Fibroblast of skin of right biceps (primary cell): Measurements from ENCODE around the gene TP53TG3B.
"Not testable (repeated sequence)": the region's sequence is repeated elsewhere in the genome, so short reads cannot be mapped to it uniquely, and the experiment has no call there.

Experiments
- DNase-seq: peaks from one replicate; pipeline ENCODE4 v3.0.0-alpha.2; 2013

TP53TG3B gene

DNA sequence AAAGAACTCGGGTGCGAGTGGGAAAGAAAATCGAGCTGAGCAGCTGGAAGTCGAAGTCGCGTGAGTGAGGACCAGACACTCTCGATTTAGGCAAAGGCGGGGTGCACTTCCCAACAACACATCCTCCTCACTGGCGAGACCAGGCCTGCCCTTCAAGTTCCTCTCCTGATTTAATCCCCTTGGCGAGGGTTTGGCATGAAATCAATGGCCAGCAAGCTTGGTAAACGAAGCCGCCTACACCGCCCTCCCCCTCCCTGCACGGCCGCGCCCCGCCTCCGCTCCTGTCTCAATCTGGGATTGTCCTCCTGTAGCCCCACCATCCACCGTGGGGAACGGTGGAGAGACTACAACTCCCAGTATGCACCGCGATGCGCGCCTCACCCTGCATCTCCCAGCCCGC lies at the start of gene TP53TG3B:
TP53TG3B (plus strand) TSS at position 301 of the 400 bp plus-strand sequence; CDS start at position 369, 68 bp downstream.
- DNase-seq = not testable (repeated sequence)

DNA sequence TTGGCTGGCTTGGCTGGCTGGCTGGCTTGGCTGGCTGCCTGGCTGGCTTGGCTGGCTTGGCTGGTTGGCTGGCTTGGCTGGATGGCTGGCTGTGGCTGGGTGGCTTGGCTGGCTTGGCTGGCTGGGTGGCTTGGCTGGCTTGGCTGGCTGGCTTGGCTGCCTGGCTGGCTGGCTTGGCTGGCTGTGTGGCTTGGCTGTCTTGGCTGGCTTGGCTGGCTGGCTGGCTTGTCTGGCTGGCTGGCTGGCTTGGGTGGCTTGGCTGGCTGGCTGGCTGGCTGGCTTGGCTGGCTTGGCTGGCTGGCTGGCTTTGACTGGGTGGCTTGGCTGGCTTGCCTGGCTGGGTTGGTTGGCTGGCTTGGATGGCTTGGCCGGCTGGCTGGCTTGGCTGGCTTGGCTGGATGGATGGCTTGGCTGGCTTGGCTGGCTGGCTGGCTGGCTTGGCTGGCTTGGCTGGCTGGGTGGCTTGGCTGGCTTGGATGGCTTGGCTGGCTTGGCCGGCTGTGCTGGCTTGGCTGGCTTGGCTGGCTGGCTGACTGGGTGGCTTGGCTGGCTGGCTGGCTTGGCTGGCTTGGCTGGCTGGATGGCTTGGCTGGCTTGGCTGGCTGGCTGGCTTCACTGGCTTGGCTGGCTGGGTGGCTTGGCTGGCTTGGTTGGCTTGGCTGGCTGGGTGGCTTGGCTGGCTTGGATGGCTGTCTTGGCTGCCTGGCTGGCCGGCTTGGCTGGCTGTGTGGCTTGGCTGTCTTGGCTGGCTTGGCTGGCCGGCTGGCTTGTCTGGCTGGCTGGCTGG lies 24.2 kb upstream of the TP53TG3B start:
- DNase-seq = not testable (repeated sequence)

DNA sequence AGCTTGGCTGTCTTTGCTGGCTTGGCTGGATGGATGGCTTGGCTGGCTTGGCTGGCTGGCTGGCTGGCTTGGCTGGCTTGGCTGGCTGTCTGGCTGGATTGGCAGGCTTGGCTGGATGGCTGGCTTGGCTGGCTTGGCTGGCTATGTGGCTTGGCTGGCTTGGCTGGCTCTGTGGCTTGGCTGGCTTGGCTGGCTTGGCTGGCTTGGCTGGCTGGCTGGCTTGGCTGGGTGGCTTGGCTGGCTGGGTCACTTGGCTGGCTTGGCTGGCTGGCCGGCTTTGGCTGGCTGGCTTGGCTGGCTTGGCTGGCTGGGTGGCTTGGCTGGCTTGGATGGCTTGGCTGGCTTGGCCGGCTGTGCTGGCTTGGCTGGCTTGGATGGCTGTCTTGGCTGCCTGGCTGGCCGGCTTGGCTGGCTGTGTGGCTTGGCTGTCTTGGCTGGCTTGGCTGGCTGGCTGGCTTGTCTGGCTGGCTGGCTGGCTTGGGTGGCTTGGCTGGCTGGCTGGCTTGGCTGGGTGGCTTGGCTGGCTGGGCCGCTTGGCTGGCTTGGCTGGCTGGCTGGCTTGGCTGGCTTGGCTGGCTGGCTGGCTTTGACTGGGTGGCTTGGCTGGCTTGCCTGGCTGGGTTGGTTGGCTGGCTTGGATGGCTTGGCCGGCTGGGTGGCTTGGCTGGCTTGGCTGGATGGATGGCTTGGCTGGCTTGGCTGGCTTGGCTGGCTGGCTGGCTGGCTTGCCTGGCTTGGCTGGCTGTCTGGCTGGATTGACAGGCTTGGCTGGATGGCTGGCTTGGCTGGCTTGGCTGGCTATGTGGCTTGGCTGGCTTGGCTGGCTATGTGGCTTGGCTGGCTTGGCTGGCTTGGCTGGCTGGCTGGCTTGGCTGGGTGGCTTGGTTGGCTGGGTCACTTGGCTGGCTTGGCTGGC lies 22.8 kb upstream of the TP53TG3B start:
- DNase-seq = not testable (repeated sequence)

- DNase-seq = not testable (repeated sequence)
Measured at GRCh38 chr16:33338543-33338951, 22.1 kb upstream of the TP53TG3B start.

DNA sequence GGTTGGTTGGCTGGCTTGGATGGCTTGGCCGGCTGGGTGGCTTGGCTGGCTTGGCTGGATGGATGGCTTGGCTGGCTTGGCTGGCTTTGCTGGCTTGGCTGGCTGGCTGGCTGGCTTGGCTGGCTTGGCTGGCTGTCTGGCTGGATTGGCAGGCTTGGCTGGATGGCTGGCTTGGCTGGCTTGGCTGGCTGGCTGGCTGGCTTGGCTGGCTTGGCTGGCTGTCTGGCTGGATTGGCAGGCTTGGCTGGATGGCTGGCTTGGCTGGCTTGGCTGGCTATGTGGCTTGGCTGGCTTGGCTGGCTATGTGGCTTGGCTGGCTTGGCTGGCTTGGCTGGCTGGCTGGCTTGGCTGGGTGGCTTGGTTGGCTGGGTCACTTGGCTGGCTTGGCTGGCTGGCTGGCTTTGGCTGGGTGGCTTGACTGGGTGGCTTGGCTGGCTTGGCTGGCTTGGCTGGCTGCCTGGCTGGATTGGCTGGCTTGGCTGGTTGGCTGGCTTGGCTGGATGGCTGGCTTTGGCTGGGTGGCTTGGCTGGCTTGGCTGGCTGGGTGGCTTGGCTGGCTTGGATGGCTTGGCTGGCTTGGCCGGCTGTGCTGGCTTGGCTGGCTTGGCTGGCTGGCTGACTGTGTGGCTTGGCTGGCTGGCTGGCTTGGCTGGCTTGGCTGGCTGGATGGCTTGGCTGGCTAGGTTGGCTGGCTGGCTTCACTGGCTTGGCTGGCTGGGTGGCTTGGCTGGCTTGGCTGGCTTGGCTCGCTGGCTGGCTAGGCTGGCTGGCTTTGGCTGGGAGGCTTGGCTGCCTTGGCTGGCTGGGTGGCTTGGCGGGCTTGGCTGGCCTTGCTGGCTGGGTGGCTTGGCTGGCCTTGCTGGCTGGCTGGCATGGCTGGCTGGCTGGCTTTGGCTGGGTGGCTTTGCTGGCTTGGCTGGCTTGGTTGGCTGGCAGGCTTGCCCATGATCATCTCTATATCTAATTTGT lies 21.3 kb upstream of the TP53TG3B start:
- DNase-seq = peak; percentile 0
